HG03066 (cell line): Measurements from ENCODE around the gene CSNK1D.

Experiments used
- ATAC-seq: cut with Tn5 transposase; IDR thresholded peaks from one replicate; pipeline ENCODE4 v1.9.1; 2021; ENCODE audit warnings: low read depth; ENCODE audit not compliant: unreplicated experiment

Gene CSNK1D

GRCh38 chr17:82296511-82297279 is 23.2 kb upstream of the CSNK1D start:
- no peak for ATAC-seq

- ATAC-seq = no peak
Observed at GRCh38 chr17:82295472-82295814, 21.9 kb upstream of the CSNK1D start.

- no peak for ATAC-seq
Observed at GRCh38 chr17:82294064-82294773, 20.7 kb upstream of the CSNK1D start.

- ATAC-seq = peak; percentile 94
Observed at GRCh38 chr17:82292251-82293154, 19.0 kb upstream of the CSNK1D start.

- no peak for ATAC-seq
Observed at GRCh38 chr17:82291582-82292250, 18.2 kb upstream of the CSNK1D start.

GRCh38 chr17:82287868-82288801 is 14.6 kb upstream of the CSNK1D start:
- no peak for ATAC-seq

- ATAC-seq = no peak
Observed at GRCh38 chr17:82287013-82287867, 13.7 kb upstream of the CSNK1D start.

- ATAC-seq = no peak
Observed at GRCh38 chr17:82285141-82285540, 11.6 kb upstream of the CSNK1D start.

- no peak for ATAC-seq
Observed at GRCh38 chr17:82283208-82283749, 9.8 kb upstream of the CSNK1D start.

- ATAC-seq = no peak
Observed at GRCh38 chr17:82282239-82283207, 9.0 kb upstream of the CSNK1D start.

- no peak for ATAC-seq
Observed at GRCh38 chr17:82281502-82282238, 8.2 kb upstream of the CSNK1D start.

GRCh38 chr17:82281076-82281475 is 7.6 kb upstream of the CSNK1D start:
- no peak for ATAC-seq

- ATAC-seq = no peak
Observed at GRCh38 chr17:82280537-82280936, 7.0 kb upstream of the CSNK1D start.

- no peak for ATAC-seq
Observed at GRCh38 chr17:82278786-82279391, 5.4 kb upstream of the CSNK1D start.

- no peak for ATAC-seq
Observed at GRCh38 chr17:82278308-82278707, 4.8 kb upstream of the CSNK1D start.

- ATAC-seq = no peak
Observed at GRCh38 chr17:82277851-82278250, 4.4 kb upstream of the CSNK1D start.
